B cell (primary cell): Measurements from ENCODE around the gene CRTC2. TPM values are rescaled to one million over a fixed set of nuclear protein-coding genes. Genes with fewer than 3 reads are reported as not detected.

ENCODE experiments used
- polyA plus RNA-seq: library from polyadenylated mRNA; depleted of rRNA; stranded (reverse); fragments of >200 nt; gene quantifications from 2 replicates; pipeline ENCODE4 v1.2.3, GENCODE V29; 2012
- small RNA-seq: library from RNA; depleted of rRNA; stranded (forward); fragments of <200 nt; gene quantifications from one replicate; pipeline ENCODE3, GENCODE V24; 2012; ENCODE audit warnings: low replicate concordance, low read depth; ENCODE audit not compliant: insufficient read length
- total RNA-seq, 2 donors: library from RNA; stranded (reverse); fragments of 120-200 nt in 1 of 2; gene quantifications; 1 replicate in 1 of 2; 2 replicates in 1 of 2; pipeline versions ENCODE4 v1.2.3 to v1.2.4, GENCODE V29; 2013 to 2022

The CRTC2 gene
- total and polyA plus RNA-seq, 2 donors (not counting 1 experiment from before 2014, with no cell fraction given) = 94.6 to 157 TPM

Small RNA genes within 50 kb of the gene (small RNA-seq; reads per million reads assigned to genes)
- gene MIR6737 = not detected

Other genes starting within 250 kb of the CRTC2 start
- 69.1 and 69.3 TPM in 2 replicates for gene INTS3, start 230.6 kb downstream of the CRTC2 start, total RNA-seq
- gene INTS3, start 230.6 kb downstream of the CRTC2 start, polyA plus RNA-seq = 71.5 and 84.1 TPM in 2 replicates
- 15.6 and 16.2 TPM in 2 replicates for gene SLC27A3, start 183.2 kb downstream of the CRTC2 start, total RNA-seq
- 8.9 and 19.4 TPM in 2 replicates for gene SLC27A3, start 183.2 kb downstream of the CRTC2 start, polyA plus RNA-seq
- gene GATAD2B, start 35.6 kb downstream of the CRTC2 start, total RNA-seq = 99.6 and 105 TPM in 2 replicates
- 15.0 and 16.7 TPM in 2 replicates for gene GATAD2B, start 35.6 kb downstream of the CRTC2 start, polyA plus RNA-seq
- gene DENND4B, start 11.9 kb downstream of the CRTC2 start, total RNA-seq = 272 and 275 TPM in 2 replicates
- 389 and 440 TPM in 2 replicates for gene DENND4B, start 11.9 kb downstream of the CRTC2 start, polyA plus RNA-seq
- gene SLC39A1, start 4.9 kb upstream of the CRTC2 start, total RNA-seq = 28.1 and 29.8 TPM in 2 replicates
- 19.2 and 19.3 TPM in 2 replicates for gene SLC39A1, start 4.9 kb upstream of the CRTC2 start, polyA plus RNA-seq
- gene CREB3L4, start 9.3 kb upstream of the CRTC2 start, total RNA-seq = 19.9 and 21.8 TPM in 2 replicates
- 23.4 and 28.1 TPM in 2 replicates for gene CREB3L4, start 9.3 kb upstream of the CRTC2 start, polyA plus RNA-seq
- 99.1 and 106 TPM in 2 replicates for gene JTB, start 19.1 kb upstream of the CRTC2 start, total RNA-seq
- gene JTB, start 19.1 kb upstream of the CRTC2 start, polyA plus RNA-seq = 144 and 159 TPM in 2 replicates
- gene RAB13, start 27.7 kb upstream of the CRTC2 start, total RNA-seq = 9.7 and 10.5 TPM in 2 replicates
- 0.09 and 0.50 TPM in 2 replicates for gene RAB13, start 27.7 kb upstream of the CRTC2 start, polyA plus RNA-seq
- 4,276 and 4,812 TPM in 2 replicates for gene RPS27, start 32.1 kb upstream of the CRTC2 start, total RNA-seq
- gene RPS27, start 32.1 kb upstream of the CRTC2 start, polyA plus RNA-seq = 12,632 and 15,978 TPM in 2 replicates
- gene NUP210L, start 196.5 kb upstream of the CRTC2 start, total RNA-seq = 0.15 and 0.20 TPM in 2 replicates
- gene NUP210L, start 196.5 kb upstream of the CRTC2 start, polyA plus RNA-seq = 0.04 TPM in 1 of 2 replicates, not detected in the other
- gene TPM3, start 233.5 kb upstream of the CRTC2 start, total RNA-seq = 300 TPM in 2 replicates
- 186 and 301 TPM in 2 replicates for gene TPM3, start 233.5 kb upstream of the CRTC2 start, polyA plus RNA-seq
- gene CFAP141, start 247.7 kb upstream of the CRTC2 start, total RNA-seq = not detected in 2 replicates
- gene CFAP141, start 247.7 kb upstream of the CRTC2 start, polyA plus RNA-seq = not detected in 2 replicates